Activated gamma-delta T cell treated with Interleukin-2 at 50 U/mL for 16 hours (primary cell): Measurements from ENCODE around the gene TIMD4.

Experiments
- DNase-seq: peaks from one replicate; pipeline ENCODE4 v3.0.0-alpha.2; 2020

Gene TIMD4

GRCh38 chr5:156920861-156921431 is 42.1 kb downstream of the TIMD4 start:
- DNase-seq = no peak

GRCh38 chr5:156920042-156920860 is 42.8 kb downstream of the TIMD4 start:
- DNase-seq = no peak

GRCh38 chr5:156918311-156918845 is 44.6 kb downstream of the TIMD4 start:
- no peak for DNase-seq

GRCh38 chr5:156914371-156914737 is 48.7 kb downstream of the TIMD4 start:
- no peak for DNase-seq

- DNase-seq = peak; percentile 26
Measured at GRCh38 chr5:156913719-156914370, 49.2 kb downstream of the TIMD4 start.

GRCh38 chr5:156913355-156913718 is 49.7 kb downstream of the TIMD4 start:
- DNase-seq = no peak

GRCh38 chr5:156912869-156913268 is 50.2 kb downstream of the TIMD4 start:
- no peak for DNase-seq

GRCh38 chr5:156909180-156909579 is 53.8 kb downstream of the TIMD4 start:
- DNase-seq = no peak

GRCh38 chr5:156907667-156908066 is 55.4 kb downstream of the TIMD4 start:
- DNase-seq = no peak

- DNase-seq = no peak
Measured at GRCh38 chr5:156906807-156907206, 56.2 kb downstream of the TIMD4 start.

- no peak for DNase-seq
Measured at GRCh38 chr5:156896546-156896945, 66.5 kb downstream of the TIMD4 start.

- no peak for DNase-seq
Measured at GRCh38 chr5:156893517-156893916, 69.5 kb downstream of the TIMD4 start.

- no peak for DNase-seq
Measured at GRCh38 chr5:156892864-156893263, 70.2 kb downstream of the TIMD4 start.

- DNase-seq = no peak
Measured at GRCh38 chr5:156892223-156892622, 70.8 kb downstream of the TIMD4 start.

- DNase-seq = no peak
Measured at GRCh38 chr5:156888520-156888919, 74.5 kb downstream of the TIMD4 start.

GRCh38 chr5:156883316-156883875 is 79.6 kb downstream of the TIMD4 start:
- DNase-seq = no peak

- DNase-seq = no peak
Measured at GRCh38 chr5:156879665-156880285, 83.3 kb downstream of the TIMD4 start.

- DNase-seq = no peak
Measured at GRCh38 chr5:156871212-156871611, 91.8 kb downstream of the TIMD4 start.

GRCh38 chr5:156870498-156870839 is 92.6 kb downstream of the TIMD4 start:
- no peak for DNase-seq
